Hindlimb muscle (tissue), 1 donor: ENCODE measurements around the gene CALY. TPM values are rescaled to one million over a fixed set of nuclear protein-coding genes. Genes with fewer than 3 reads are reported as not detected.
"Not testable (repeated sequence)": the region's sequence is repeated elsewhere in the genome, so short reads cannot be mapped to it uniquely, and the experiment has no call there.

Source experiments
- DNase-seq: peaks from one replicate; pipeline ENCODE4 v3.0.0-alpha.2; 2013
- polyA plus RNA-seq: library from polyadenylated mRNA; unstranded; fragments of 120-200 nt; gene quantifications from one replicate; pipeline ENCODE4 v1.2.1, GENCODE V29; 2013; ENCODE audit not compliant: insufficient read length

The CALY gene
- polyA plus RNA-seq: not detected

GRCh38 chr10:133336577-133337369 lies at the start of gene CALY:
Gene CALY (minus strand): TSS chr10:133336896. CDS start chr10:133328989, 7,907 bp downstream.
- no peak for DNase-seq

- no peak for DNase-seq
These were observed 48.5 kb upstream of the CALY start for GRCh38 chr10:133385214-133385613.

- no peak for DNase-seq
These were observed 47.4 kb upstream of the CALY start for GRCh38 chr10:133384071-133384470.

GRCh38 chr10:133383551-133383950 lies 46.9 kb upstream of the CALY start:
- no peak for DNase-seq

- no peak for DNase-seq
These were observed 44.3 kb upstream of the CALY start for GRCh38 chr10:133381036-133381435.

- no peak for DNase-seq
These were observed 43.3 kb upstream of the CALY start for GRCh38 chr10:133379801-133380666.

- DNase-seq: peak; percentile 60
These were observed 42.6 kb upstream of the CALY start, which contains the start of gene PAOX for GRCh38 chr10:133379152-133379800. Gene PAOX (plus strand): TSS chr10:133379262. CDS start chr10:133379317, 55 bp downstream.

- peak; percentile 68 for DNase-seq
These were observed 41.8 kb upstream of the CALY start for GRCh38 chr10:133378251-133379096.

GRCh38 chr10:133377818-133378250 lies 41.1 kb upstream of the CALY start:
- no peak for DNase-seq

GRCh38 chr10:133377025-133377817 lies 40.5 kb upstream of the CALY start:
- no peak for DNase-seq

GRCh38 chr10:133376183-133376582 lies 39.5 kb upstream of the CALY start:
- DNase-seq: not testable (repeated sequence)

- no peak for DNase-seq
These were observed 38.8 kb upstream of the CALY start for GRCh38 chr10:133375357-133376115.

- DNase-seq: peak; percentile 96
These were observed 36.7 kb upstream of the CALY start, which contains the start of gene ECHS1 for GRCh38 chr10:133373174-133374090. Gene ECHS1 (minus strand): TSS chr10:133373354. CDS start chr10:133373333, 21 bp downstream.

- DNase-seq: no peak
These were observed 35.8 kb upstream of the CALY start for GRCh38 chr10:133372507-133372906.

GRCh38 chr10:133370030-133370786 lies 33.5 kb upstream of the CALY start:
- no peak for DNase-seq

- DNase-seq: no peak
These were observed 31.5 kb upstream of the CALY start for GRCh38 chr10:133368153-133368552.

- not testable (repeated sequence) for DNase-seq
These were observed 30.8 kb upstream of the CALY start for GRCh38 chr10:133367461-133367860.

GRCh38 chr10:133366751-133367150 lies 30.1 kb upstream of the CALY start:
- no peak for DNase-seq
